Hepatocyte (in vitro differentiated cells): ENCODE data around the gene TSPAN15. TPM values are rescaled to one million over a fixed set of nuclear protein-coding genes. Genes with fewer than 3 reads are reported as not detected.

Experiments
- DNase-seq: peaks from one replicate; pipeline ENCODE4 v3.0.0-alpha.2; 2016; ENCODE audit warnings: low spot score
- H2AFZ ChIP-seq: fragments of 200-600 bp; sonication (generic); 2 replicates; pipeline ENCODE4 v1.6.0; 2016; ENCODE audit warnings: antibody characterized with exemption, mild to moderate bottlenecking
- H3K27ac ChIP-seq: fragments of 200-600 bp; sonication (generic); 2 replicates; pipeline ENCODE4 v1.5.1; 2016; ENCODE audit warnings: mild to moderate bottlenecking
- H3K27me3 ChIP-seq: fragments of 200-600 bp; sonication (generic); 2 replicates; pipeline ENCODE4 v1.6.1; 2016
- H3K36me3 ChIP-seq: fragments of 200-600 bp; sonication (generic); replicated peaks from 2 replicates; pipeline ENCODE4 v1.5.1; 2016; ENCODE audit warnings: low read depth; ENCODE audit not compliant: insufficient read depth
- H3K4me1 ChIP-seq: fragments of 200-600 bp; sonication (generic); 2 replicates; pipeline ENCODE4 v1.5.1; 2016; ENCODE audit warnings: mild to moderate bottlenecking, moderate library complexity; ENCODE audit not compliant: insufficient read depth
- H3K4me2 ChIP-seq: fragments of 200-600 bp; sonication (generic); 2 replicates; pipeline ENCODE4 v1.6.0; 2016
- H3K4me3 ChIP-seq: fragments of 200-600 bp; sonication (generic); 2 replicates; pipeline ENCODE4 v1.5.1; 2016; ENCODE audit warnings: mild to moderate bottlenecking
- H3K79me2 ChIP-seq: fragments of 200-600 bp; sonication (generic); 2 replicates; pipeline ENCODE4 v1.6.0; 2017; ENCODE audit warnings: mild to moderate bottlenecking
- H3K9me2 ChIP-seq: fragments of 200-600 bp; sonication (generic); replicated peaks from 2 replicates; pipeline ENCODE4 v1.6.0; 2017; ENCODE audit warnings: mild to moderate bottlenecking; ENCODE audit not compliant: insufficient read depth
- H3K9me3 ChIP-seq: fragments of 200-600 bp; sonication (generic); 2 replicates; pipeline ENCODE4 v1.5.1; 2016; ENCODE audit warnings: low read depth, mild to moderate bottlenecking
- H4K20me1 ChIP-seq: fragments of 200-600 bp; sonication (generic); 2 replicates; pipeline ENCODE4 v1.6.0; 2016; ENCODE audit warnings: mild to moderate bottlenecking; ENCODE audit not compliant: insufficient read depth, poor library complexity, severe bottlenecking
- EZH2 ChIP-seq: fragments of 200-600 bp; sonication (generic); IDR thresholded peaks from 2 replicates; pipeline ENCODE4 v1.6.1; 2016; ENCODE audit warnings: antibody characterized with exemption, mild to moderate bottlenecking, borderline replicate concordance
- EZH2phosphoT487 ChIP-seq: fragments of 200-600 bp; sonication (generic); IDR thresholded peaks from one replicate; pipeline ENCODE4 v1.6.1; 2018; ENCODE audit warnings: antibody characterized with exemption, mild to moderate bottlenecking, low read depth, moderate library complexity; ENCODE audit not compliant: unreplicated experiment, severe bottlenecking
- WGBS: methylation state at CpG from one replicate; pipeline ENCODE4 v1.1.6; 2016; ENCODE audit warnings: low lambda C conversion rate; ENCODE audit errors: missing lambda C conversion rate; 5-methylcytosine and 5-hydroxymethylcytosine counted together
- polyA plus RNA-seq: library from polyadenylated mRNA; unstranded; fragments of >200 nt; fragmentation: Nextera tagmentation; extraction: Ambion mirVana; gene quantifications from 2 replicates; pipeline ENCODE4 v1.2.1, GENCODE V29; 2016
- total RNA-seq: library from RNA; depleted of rRNA; stranded (reverse); fragments of >200 nt; gene quantifications from 2 replicates; pipeline ENCODE4 v1.2.3, GENCODE V29; 2014
- TF ChIP-seq, protein P1 (sequence below): fragments of 200-600 bp; sonication (generic); IDR thresholded peaks from 2 replicates; pipeline ENCODE4 v1.5.1; 2016; ENCODE audit warnings: antibody characterized with exemption, mild to moderate bottlenecking; ENCODE audit not compliant: poor library complexity

The TSPAN15 gene
- total and polyA plus RNA-seq, 2 experiments from 2014 or later, result 29.0 to 66.4 TPM

DNA sequence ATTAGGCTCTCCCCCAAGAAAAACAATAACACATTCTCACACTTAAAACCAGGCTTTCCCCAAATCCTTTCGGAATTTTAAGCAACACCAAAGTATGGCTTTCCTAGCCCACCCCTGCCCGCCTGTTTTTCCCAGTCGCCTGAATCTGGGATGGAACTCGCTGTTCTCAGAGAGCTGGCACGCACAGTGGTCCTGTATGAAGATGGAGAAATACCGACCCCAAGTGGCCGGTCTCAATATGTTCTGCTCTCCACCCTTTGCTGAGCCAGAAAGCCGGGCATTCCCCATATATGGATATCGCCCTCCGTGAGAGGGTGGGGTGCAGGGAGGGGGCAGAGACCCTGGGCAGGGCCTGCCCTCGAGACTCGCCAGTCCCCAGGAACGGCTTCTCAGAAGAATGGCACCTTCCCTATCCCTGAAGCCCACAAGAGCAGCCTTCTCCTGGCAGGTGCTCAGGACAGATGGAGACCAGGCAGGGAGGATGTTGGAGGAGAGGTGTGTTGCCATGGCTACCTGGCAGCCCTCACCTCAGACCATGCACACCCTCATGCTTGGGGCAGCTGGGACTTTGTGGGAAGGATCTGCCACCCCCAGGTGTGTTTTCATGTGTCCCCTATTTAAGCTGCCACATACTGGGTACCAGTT lies 37.9 kb upstream of the TSPAN15 start:
- TF ChIP-seq, protein P1, sequence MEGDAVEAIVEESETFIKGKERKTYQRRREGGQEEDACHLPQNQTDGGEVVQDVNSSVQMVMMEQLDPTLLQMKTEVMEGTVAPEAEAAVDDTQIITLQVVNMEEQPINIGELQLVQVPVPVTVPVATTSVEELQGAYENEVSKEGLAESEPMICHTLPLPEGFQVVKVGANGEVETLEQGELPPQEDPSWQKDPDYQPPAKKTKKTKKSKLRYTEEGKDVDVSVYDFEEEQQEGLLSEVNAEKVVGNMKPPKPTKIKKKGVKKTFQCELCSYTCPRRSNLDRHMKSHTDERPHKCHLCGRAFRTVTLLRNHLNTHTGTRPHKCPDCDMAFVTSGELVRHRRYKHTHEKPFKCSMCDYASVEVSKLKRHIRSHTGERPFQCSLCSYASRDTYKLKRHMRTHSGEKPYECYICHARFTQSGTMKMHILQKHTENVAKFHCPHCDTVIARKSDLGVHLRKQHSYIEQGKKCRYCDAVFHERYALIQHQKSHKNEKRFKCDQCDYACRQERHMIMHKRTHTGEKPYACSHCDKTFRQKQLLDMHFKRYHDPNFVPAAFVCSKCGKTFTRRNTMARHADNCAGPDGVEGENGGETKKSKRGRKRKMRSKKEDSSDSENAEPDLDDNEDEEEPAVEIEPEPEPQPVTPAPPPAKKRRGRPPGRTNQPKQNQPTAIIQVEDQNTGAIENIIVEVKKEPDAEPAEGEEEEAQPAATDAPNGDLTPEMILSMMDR, result peak; percentile 68
- TF ChIP-seq EZH2, result no peak
- TF ChIP-seq EZH2phosphoT487, result no peak
- no peaks in the 10 kb centered on the region for H3K27me3 ChIP-seq
- WGBS, result 7% methylated on average over 13 of the region's 13 CpGs
- no peak overlapping the region for H3K4me2 ChIP-seq
- DNase-seq, result peak; percentile 81
- no peaks in the 10 kb centered on the region for H3K9me2 ChIP-seq
- H3K27ac ChIP-seq, result no peak overlapping the region
- H3K36me3 ChIP-seq, result no peaks in the 10 kb centered on the region
- peaks cover 16% of the 10 kb centered on the region for H3K4me1 ChIP-seq
- H3K4me3 ChIP-seq, result no peak overlapping the region
- H4K20me1 ChIP-seq, result no peaks in the 10 kb centered on the region
- H2AFZ ChIP-seq, result no peak overlapping the region
- H3K79me2 ChIP-seq, result no peaks in the 10 kb centered on the region
- no peaks in the 10 kb centered on the region for H3K9me3 ChIP-seq

DNA sequence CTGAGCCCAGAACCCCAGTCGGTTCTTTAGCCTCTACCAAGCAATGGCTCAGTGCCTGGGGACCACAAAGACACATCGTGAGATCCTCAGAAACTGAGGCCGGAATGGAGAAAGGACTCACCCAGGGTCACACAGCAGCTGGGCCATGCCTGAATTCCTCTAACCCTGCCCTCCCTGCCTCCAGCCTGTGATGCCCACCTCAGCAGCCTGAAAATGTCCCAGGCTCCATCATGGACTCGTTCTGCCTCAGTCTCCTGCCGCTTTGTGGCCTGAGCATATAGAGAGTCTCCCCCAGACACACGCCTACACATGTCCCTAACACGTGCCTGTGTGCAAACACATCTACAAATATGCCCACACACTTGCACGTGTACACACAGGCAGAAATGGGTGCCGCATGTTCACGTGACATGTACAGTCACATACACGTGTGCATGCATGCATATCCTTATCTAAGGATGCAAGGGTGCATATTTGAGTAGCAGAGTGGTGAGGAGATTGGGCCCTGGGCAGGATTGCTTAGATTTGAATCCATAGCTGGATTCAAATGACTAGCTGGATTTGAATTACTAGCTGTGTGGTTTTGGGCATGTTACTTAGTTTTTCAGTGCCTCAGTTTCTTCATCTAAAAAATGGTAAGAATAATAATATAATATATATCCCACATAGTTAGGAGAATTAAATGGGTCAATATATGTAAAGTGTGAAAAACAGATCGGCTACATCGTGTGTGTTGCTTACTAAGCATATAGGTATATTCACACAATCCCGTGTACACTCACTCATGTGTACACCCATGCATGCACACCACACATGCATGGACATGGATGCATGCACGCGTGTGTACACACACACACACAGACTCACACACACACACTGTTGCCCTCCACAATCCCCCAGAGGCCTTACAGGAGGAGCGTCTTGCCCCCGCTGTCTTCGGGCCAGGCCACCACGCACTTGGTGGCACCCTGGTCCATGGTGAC lies 36.9 kb upstream of the TSPAN15 start:
- H3K4me1 ChIP-seq, result peaks cover 23% of the 10 kb centered on the region
- H4K20me1 ChIP-seq, result no peaks in the 10 kb centered on the region
- H3K27ac ChIP-seq, result no peak overlapping the region
- no peaks in the 10 kb centered on the region for H3K9me3 ChIP-seq
- DNase-seq, result no peak
- H2AFZ ChIP-seq, result no peak overlapping the region
- H3K27me3 ChIP-seq, result no peaks in the 10 kb centered on the region
- no peaks in the 10 kb centered on the region for H3K36me3 ChIP-seq
- H3K4me2 ChIP-seq, result no peak overlapping the region
- TF ChIP-seq, protein P1, result no peak
- TF ChIP-seq EZH2phosphoT487 (no peak), EZH2 (no peak)
- WGBS, result 93% methylated on average over 20 of the region's 20 CpGs
- H3K79me2 ChIP-seq, result no peaks in the 10 kb centered on the region
- no peaks in the 10 kb centered on the region for H3K9me2 ChIP-seq
- H3K4me3 ChIP-seq, result no peak overlapping the region

DNA sequence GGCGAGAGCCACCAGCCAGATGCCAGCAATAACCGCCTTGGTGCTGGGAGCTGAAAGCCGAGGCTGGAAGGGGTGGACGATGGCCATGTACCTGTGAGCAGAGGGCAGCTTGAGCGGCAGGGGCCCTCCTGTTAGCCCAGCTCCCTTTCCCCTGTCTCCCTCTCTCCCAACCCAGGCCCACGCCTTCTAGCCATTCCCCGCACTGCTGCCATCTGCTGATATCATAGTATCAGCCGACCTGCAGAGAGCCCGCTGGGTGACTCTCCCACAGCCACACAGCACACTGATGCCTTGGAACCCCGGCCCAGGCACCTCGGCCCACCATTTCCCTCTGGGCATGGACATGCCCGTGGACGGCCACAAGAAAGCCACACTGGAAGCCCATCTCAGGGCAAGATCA lies 36.2 kb upstream of the TSPAN15 start:
- H3K4me2 ChIP-seq, result no peak overlapping the region
- no peak for DNase-seq
- H3K9me2 ChIP-seq, result no peaks in the 10 kb centered on the region
- H3K9me3 ChIP-seq, result no peaks in the 10 kb centered on the region
- TF ChIP-seq, protein P1, result no peak
- no peak for TF ChIP-seq EZH2phosphoT487
- TF ChIP-seq EZH2, result no peak
- no peak overlapping the region for H2AFZ ChIP-seq
- peaks cover 23% of the 10 kb centered on the region for H3K4me1 ChIP-seq
- H3K36me3 ChIP-seq, result no peaks in the 10 kb centered on the region
- WGBS, result 87% methylated on average over 13 of the region's 13 CpGs
- no peaks in the 10 kb centered on the region for H3K27me3 ChIP-seq
- no peaks in the 10 kb centered on the region for H4K20me1 ChIP-seq
- no peaks in the 10 kb centered on the region for H3K79me2 ChIP-seq
- H3K27ac ChIP-seq, result no peak overlapping the region
- no peak overlapping the region for H3K4me3 ChIP-seq
